Measurements from ENCODE around the gene CCDC150.
"Not testable (repeated sequence)": the region's sequence is repeated elsewhere in the genome, so short reads cannot be mapped to it uniquely, and the experiment has no call there.

CCDC150 gene

GRCh38 chr2:196639180-196640030 is at the start of gene CCDC150:
TSS of gene CCDC150 (plus strand) at chr2:196639715. CDS start at chr2:196639767, 52 bp downstream.
- DNase-seq (ENCODE audit: low spot score) = peak; percentile 93

DNA sequence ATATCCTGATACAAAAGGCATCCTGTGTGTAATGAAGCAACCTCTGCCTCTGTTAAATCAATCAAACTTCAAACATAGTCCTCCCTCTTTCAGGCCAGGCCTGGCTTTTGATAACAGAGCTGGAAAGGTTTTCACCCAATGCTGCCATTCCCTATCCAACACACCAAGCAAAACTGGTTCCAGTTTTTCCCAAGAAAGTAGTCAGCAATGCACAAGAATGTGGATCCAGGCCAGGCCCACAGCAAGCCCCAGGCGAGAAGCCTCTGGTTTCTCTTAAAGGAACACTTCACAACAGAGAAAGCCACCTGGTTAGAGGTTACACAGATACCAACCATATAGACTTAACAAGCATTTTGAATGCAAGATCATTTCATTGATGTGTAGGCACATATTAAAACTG is 49.2 kb upstream of the CCDC150 start:
- no peak for DNase-seq (ENCODE audit: low spot score)

- no peak for DNase-seq (ENCODE audit: low spot score)
These were observed 48.5 kb upstream of the CCDC150 start for GRCh38 chr2:196591004-196591403.

DNA sequence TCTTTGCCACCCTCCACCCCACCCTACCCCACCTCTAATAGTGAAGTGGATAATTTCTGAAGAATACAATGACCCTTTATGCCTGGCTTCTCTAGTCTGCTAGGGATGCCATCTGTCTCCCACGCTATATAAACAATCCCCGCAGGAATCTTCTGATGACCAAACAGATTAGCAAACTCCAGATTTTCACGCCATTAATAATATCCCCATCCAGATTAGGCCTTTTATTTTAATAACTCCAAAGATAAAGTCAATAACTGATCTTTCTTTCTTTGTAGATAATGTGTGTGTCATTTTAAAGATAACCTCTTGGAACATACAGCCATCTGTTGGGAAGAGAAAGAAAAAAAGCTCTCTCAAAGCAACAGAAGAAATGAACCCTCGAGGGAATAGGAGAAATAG is 47.9 kb upstream of the CCDC150 start:
- no peak for DNase-seq (ENCODE audit: low spot score)

DNA sequence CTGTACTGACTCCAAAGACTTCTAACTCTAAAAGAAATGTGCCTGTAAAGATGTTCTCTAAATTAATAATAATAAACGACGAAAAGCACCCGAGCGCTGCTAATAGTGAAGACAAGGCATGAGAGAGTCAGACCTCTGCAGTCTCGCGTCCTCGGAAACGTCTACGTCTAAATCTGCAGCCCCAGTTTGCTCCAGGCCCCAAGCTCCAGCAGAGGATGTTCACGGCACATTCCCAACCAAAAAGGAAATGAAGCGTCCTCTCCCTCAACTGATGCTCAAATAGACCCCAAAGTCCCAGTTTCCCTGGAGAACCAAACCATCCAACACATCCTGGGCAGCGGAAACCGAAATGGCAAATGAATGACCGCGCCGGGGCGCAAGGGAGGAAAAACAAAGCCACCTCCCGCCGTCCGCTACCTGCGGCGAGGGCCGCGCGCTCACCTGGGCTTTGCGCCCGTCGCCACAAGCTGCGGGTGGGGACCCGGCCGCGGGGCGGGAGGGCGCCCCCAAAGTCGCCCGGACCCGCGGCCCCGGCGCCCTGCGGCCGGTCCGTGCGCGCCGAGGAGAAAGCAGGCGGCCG is 47.1 kb upstream of the CCDC150 start:
- peak; percentile 34 for DNase-seq (ENCODE audit: low spot score)

DNA sequence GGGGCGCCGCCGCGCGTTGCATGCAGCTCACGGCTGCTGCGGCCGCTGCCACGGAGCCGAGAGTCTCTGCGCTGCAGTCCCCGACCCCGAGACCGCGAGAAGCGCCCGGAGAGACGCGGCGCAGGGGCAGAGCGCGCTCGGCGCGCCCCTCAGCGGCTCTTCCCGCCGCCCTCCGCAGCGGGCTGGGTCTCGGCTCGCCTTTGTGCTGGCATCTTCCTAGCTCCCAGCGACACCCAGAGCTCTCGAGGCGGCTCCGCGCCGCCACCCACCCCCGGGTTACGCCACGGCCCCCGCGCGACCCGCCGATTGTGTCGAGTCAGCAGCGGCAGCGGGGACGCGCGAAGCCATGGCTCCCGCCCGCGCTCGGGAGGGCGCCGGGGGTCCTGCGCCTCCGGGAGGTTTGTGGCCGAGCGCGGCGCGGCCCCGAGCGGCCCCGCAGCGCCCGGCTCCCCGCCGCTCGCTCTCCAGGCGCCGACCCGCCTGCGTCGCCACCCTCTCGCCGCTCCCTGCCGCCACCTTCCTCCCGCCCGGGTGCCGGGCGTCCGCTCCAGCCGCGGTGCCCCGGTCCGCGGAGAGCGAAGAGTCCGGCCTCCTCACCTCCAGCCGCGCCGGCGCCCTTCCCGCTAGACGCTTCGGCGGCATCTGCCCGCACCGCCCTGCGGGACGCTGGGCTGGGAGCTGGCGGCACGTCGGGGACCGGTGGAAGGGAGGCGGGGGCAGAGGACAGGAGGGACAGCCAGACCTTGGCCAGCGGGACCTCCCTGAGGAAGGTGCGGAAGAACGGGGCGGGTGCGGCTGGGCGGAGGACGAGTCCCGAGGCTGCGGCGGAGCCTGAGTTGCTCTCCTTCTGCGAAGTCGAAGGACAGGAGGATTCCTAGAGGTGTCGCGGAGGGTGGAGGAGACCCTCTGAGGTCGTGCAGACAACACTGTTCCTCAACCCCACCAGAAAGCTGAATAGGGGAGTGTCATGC is 46.3 kb upstream of the CCDC150 start, which contains the start of gene HECW2:
HECW2 (minus strand) TSS at position 644 of the 971 bp plus-strand sequence.
- DNase-seq (ENCODE audit: low spot score) = peak; percentile 59

DNA sequence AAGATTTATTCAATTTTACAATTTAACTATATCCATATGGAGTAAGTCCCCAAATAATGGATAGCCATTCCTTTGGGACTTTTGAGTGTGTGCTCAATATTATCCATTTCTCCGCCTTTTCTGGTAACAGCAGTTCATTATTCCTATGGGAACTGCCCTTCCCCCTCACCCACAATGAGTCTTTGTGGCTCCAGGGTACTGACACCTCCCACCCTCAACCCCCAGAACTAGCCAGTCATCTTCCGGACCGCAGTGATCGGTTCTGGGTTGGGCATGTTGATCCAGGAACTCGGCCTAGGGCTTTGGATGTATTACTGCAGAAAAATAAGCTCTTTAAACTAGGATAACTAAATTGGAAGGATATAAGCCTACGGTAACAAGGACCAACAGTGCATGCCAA is 45.4 kb upstream of the CCDC150 start:
- no peak for DNase-seq (ENCODE audit: low spot score)

DNA sequence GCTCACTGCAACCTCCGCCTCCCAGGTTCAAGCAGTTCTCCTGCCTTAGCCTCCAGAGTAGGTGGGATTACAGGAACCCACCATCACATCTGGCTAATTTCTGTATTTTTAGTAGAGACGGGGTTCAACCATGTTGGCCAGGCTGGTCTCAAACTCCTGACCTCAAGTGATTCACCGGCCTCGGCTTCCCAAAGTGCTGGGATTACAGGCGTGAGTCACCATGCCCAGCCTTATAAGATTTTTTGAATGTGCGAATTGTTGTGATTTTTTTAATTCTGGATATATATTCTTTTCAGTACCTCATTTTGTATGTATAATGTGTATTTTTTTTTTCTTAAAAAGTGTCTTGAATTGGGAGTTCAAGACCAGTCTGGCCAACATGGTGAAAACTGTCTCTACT is 42.0 kb upstream of the CCDC150 start:
- no peak for DNase-seq (ENCODE audit: low spot score)

DNA sequence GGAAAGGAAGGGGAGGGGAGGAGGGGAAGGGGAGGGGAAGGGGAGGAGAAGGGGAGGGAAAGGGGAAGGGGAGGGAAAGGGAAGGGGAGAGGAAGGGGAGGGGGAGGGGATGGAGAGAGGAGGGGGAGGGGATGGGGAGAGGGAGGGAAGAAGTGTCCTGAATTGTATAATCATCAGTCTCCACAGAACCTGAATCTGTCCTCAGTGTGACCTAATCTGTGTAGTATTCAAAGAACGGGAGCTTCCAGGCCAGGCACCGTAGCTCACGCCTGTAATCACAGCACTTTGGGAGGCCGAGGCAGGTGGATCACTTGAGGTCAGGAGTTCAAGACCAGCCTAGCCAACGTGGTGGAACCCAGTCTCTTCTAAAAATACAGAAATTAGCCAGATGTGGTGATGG is 41.1 kb upstream of the CCDC150 start:
- no peak for DNase-seq (ENCODE audit: low spot score)

DNA sequence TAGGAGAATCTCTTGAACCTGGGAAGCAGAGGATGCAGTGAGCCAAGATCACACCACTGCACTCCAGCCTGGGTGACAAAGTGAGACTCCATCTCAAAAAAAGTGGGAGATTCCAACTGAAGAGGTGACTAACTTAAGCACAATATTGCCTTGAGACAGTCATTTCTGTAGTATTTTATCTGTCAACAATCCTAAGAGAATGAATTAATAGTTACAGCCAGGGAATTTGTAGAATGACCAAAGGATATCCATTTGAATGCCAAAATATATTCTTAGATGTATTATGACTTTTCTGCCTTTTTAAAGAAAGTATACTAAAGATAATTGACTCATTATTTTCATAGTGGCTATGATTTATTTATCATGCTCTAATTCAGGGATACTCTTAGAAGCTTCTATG is 40.7 kb upstream of the CCDC150 start:
- peak; percentile 33 for DNase-seq (ENCODE audit: low spot score)

GRCh38 chr2:196601430-196602306 is 37.8 kb upstream of the CCDC150 start:
- peak; percentile 93 for DNase-seq (ENCODE audit: low spot score)

DNA sequence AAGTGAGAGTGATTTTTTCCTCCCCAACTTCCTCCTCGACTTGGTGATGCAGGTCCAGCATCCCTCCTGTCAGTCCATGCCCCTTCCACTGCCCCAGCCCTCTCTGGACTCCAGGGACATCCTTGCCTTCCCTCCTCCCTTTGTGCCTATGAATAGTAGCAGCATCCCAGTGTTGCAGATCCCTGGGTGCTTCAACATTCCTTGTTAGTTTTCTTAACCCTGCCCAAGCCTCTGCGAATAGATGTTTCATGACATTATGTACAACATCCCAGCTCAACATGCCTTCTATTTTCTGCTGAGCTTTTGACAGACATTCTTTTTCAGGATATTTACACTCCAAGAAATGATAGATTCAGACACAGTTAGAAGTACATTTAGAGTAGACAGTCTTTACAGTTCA is 35.3 kb upstream of the CCDC150 start:
- no peak for DNase-seq (ENCODE audit: low spot score)

DNA sequence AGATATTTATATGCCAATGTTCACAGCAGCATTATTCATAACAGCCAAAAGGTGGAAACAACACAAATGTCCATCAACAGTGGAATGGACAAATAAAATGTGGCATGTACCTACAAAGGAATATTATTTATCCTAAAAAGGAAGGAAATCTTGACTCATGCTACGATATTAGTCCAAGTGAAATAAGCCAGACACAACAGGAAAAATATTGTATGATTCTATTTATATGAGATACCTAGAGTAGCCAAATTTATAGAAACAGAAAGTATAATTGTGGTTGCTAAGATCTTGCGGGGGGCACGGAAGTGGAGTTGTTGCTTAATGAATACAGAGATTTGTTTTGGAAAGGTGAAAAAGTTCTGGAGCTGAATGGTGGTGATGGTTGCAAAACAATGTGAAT is 33.0 kb upstream of the CCDC150 start:
- DNase-seq (ENCODE audit: low spot score) = no peak

DNA sequence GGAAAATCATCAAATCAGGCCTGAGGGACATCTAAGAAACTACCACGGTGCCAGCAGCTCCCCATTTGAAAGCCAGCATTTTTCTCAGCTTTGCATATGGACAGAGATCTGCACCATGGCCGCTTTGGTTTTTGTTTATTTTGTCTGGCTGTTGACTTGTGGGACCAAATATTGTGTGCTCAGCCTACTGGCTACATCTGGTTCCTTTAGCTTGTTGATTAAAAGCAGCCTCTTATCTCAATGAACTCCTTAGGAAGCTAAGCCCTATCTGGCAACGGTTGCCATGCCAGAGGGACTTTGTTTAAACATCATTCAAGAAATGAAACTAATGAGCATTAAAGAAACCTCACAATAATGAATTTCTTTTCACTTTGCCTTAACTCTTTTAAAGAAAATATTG is 32.4 kb upstream of the CCDC150 start:
- DNase-seq (ENCODE audit: low spot score) = no peak

- DNase-seq (ENCODE audit: low spot score) = not testable (repeated sequence)
These were observed 31.6 kb upstream of the CCDC150 start for GRCh38 chr2:196607896-196608295.

DNA sequence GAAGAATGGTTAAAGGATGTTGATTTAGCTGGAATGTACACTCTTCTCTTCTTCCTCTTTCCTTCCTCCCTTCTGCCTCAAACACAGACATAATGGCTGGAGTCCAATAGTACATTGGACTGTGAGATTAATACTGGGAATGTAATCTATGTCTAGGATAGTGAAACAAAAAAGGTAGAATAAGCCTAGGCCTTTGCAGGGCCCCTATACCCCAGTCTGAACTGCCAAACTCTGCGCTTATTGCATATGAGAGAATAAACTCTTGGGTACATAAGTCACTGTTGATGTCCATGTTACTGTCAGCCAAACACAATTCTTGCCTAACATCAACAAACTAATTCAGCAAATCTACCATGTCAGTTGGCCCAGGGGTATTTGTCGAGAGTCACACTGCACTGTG is 29.7 kb upstream of the CCDC150 start:
- DNase-seq (ENCODE audit: low spot score) = no peak

DNA sequence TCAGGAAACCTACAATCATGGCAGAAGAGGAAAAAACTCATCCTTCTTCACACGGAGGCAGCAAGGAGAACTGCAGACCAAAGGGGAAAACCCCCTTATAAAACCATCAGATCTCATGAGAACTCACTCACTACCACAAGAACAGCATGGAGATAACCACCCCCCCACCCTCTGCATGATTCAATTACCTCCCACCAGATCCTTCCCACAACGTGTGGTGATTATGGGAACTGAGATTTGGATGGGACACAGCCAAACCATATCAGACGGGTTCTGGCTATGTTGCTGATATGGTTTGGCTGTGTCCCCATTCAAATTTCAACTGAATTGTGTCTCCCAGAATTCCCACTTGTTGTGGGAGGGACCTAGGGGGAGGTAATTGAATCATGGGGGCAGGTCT is 28.7 kb upstream of the CCDC150 start:
- DNase-seq (ENCODE audit: low spot score) = no peak

GRCh38 chr2:196613302-196613701 is 26.2 kb upstream of the CCDC150 start:
- DNase-seq (ENCODE audit: low spot score) = no peak

- no peak for DNase-seq (ENCODE audit: low spot score)
These were observed 22.1 kb upstream of the CCDC150 start for GRCh38 chr2:196617430-196617829.

- DNase-seq (ENCODE audit: low spot score) = no peak
These were observed 20.9 kb upstream of the CCDC150 start for GRCh38 chr2:196618661-196619060.

GRCh38 chr2:196630531-196630930 is 9.0 kb upstream of the CCDC150 start:
- DNase-seq (ENCODE audit: low spot score) = no peak
